MM.1S (cell line): ENCODE results near the gene TRIM28.

Experiments used
- EZH2 ChIP-seq: fragments of 300-600 bp; sonication (generic); optimal IDR thresholded peaks from 2 replicates; pipeline ENCODE3; 2017; ENCODE audit warnings: low read depth, mild to moderate bottlenecking, antibody characterized with exemption, low read length, mixed read lengths
- TF ChIP-seq, protein P1 (sequence below): fragments of 300-600 bp; sonication (generic); IDR thresholded peaks from 2 replicates; pipeline ENCODE4 v1.5.1; 2016; ENCODE audit warnings: antibody characterized with exemption, low read length, mixed read lengths

- TF ChIP-seq, protein P1, sequence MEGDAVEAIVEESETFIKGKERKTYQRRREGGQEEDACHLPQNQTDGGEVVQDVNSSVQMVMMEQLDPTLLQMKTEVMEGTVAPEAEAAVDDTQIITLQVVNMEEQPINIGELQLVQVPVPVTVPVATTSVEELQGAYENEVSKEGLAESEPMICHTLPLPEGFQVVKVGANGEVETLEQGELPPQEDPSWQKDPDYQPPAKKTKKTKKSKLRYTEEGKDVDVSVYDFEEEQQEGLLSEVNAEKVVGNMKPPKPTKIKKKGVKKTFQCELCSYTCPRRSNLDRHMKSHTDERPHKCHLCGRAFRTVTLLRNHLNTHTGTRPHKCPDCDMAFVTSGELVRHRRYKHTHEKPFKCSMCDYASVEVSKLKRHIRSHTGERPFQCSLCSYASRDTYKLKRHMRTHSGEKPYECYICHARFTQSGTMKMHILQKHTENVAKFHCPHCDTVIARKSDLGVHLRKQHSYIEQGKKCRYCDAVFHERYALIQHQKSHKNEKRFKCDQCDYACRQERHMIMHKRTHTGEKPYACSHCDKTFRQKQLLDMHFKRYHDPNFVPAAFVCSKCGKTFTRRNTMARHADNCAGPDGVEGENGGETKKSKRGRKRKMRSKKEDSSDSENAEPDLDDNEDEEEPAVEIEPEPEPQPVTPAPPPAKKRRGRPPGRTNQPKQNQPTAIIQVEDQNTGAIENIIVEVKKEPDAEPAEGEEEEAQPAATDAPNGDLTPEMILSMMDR, result no peak
- TF ChIP-seq EZH2, result no peak
Measured at GRCh38 chr19:58555920-58556621, 12.2 kb downstream of the TRIM28 start.
